ENCODE data around the gene FKBP3.

- TF ChIP-seq EZH2 (IDR thresholded peaks at IDR 0.05) (no peak), POLR2AphosphoS5 (IDR thresholded peaks at IDR 0.05; ENCODE audit: borderline replicate concordance, low read depth, low read length) (no peak)
Measured at GRCh38 chr14:45068396-45068795, 65.9 kb downstream of the FKBP3 start.

Measured in SK-N-MC (cell line).